Hepatocyte (in vitro differentiated cells): ENCODE measurements around the gene DCAF15. TPM values are rescaled to one million over a fixed set of nuclear protein-coding genes. Genes with fewer than 3 reads are reported as not detected.

Experiments used
- DNase-seq: peaks from one replicate; pipeline ENCODE4 v3.0.0-alpha.2; 2016; ENCODE audit warnings: low spot score
- H2AFZ ChIP-seq: fragments of 200-600 bp; sonication (generic); 2 replicates; pipeline ENCODE4 v1.6.0; 2016; ENCODE audit warnings: antibody characterized with exemption, mild to moderate bottlenecking
- H3K27ac ChIP-seq: fragments of 200-600 bp; sonication (generic); 2 replicates; pipeline ENCODE4 v1.5.1; 2016; ENCODE audit warnings: mild to moderate bottlenecking
- H3K27me3 ChIP-seq: fragments of 200-600 bp; sonication (generic); 2 replicates; pipeline ENCODE4 v1.6.1; 2016
- H3K36me3 ChIP-seq: fragments of 200-600 bp; sonication (generic); replicated peaks from 2 replicates; pipeline ENCODE4 v1.5.1; 2016; ENCODE audit warnings: low read depth; ENCODE audit not compliant: insufficient read depth
- H3K4me1 ChIP-seq: fragments of 200-600 bp; sonication (generic); 2 replicates; pipeline ENCODE4 v1.5.1; 2016; ENCODE audit warnings: mild to moderate bottlenecking, moderate library complexity; ENCODE audit not compliant: insufficient read depth
- H3K4me2 ChIP-seq: fragments of 200-600 bp; sonication (generic); 2 replicates; pipeline ENCODE4 v1.6.0; 2016
- H3K4me3 ChIP-seq: fragments of 200-600 bp; sonication (generic); 2 replicates; pipeline ENCODE4 v1.5.1; 2016; ENCODE audit warnings: mild to moderate bottlenecking
- H3K79me2 ChIP-seq: fragments of 200-600 bp; sonication (generic); 2 replicates; pipeline ENCODE4 v1.6.0; 2017; ENCODE audit warnings: mild to moderate bottlenecking
- H3K9me2 ChIP-seq: fragments of 200-600 bp; sonication (generic); replicated peaks from 2 replicates; pipeline ENCODE4 v1.6.0; 2017; ENCODE audit warnings: mild to moderate bottlenecking; ENCODE audit not compliant: insufficient read depth
- H3K9me3 ChIP-seq: fragments of 200-600 bp; sonication (generic); 2 replicates; pipeline ENCODE4 v1.5.1; 2016; ENCODE audit warnings: low read depth, mild to moderate bottlenecking
- H4K20me1 ChIP-seq: fragments of 200-600 bp; sonication (generic); 2 replicates; pipeline ENCODE4 v1.6.0; 2016; ENCODE audit warnings: mild to moderate bottlenecking; ENCODE audit not compliant: insufficient read depth, poor library complexity, severe bottlenecking
- CTCF ChIP-seq: fragments of 200-600 bp; sonication (generic); IDR thresholded peaks from 2 replicates; pipeline ENCODE4 v1.5.1; 2016; ENCODE audit warnings: antibody characterized with exemption, mild to moderate bottlenecking; ENCODE audit not compliant: poor library complexity
- EZH2 ChIP-seq: fragments of 200-600 bp; sonication (generic); IDR thresholded peaks from 2 replicates; pipeline ENCODE4 v1.6.1; 2016; ENCODE audit warnings: antibody characterized with exemption, mild to moderate bottlenecking, borderline replicate concordance
- EZH2phosphoT487 ChIP-seq: fragments of 200-600 bp; sonication (generic); IDR thresholded peaks from one replicate; pipeline ENCODE4 v1.6.1; 2018; ENCODE audit warnings: antibody characterized with exemption, mild to moderate bottlenecking, low read depth, moderate library complexity; ENCODE audit not compliant: unreplicated experiment, severe bottlenecking
- WGBS: methylation state at CpG from one replicate; pipeline ENCODE4 v1.1.6; 2016; ENCODE audit warnings: low lambda C conversion rate; ENCODE audit errors: missing lambda C conversion rate; 5-methylcytosine and 5-hydroxymethylcytosine counted together
- polyA plus RNA-seq: library from polyadenylated mRNA; unstranded; fragments of >200 nt; fragmentation: Nextera tagmentation; extraction: Ambion mirVana; gene quantifications from 2 replicates; pipeline ENCODE4 v1.2.1, GENCODE V29; 2016
- total RNA-seq: library from RNA; depleted of rRNA; stranded (reverse); fragments of >200 nt; gene quantifications from 2 replicates; pipeline ENCODE4 v1.2.3, GENCODE V29; 2014

DCAF15 gene
- total and polyA plus RNA-seq, 2 experiments from 2014 or later = 13.4 to 16.4 TPM

GRCh38 chr19:14004619-14005348, 52.5 kb downstream of the DCAF15 start:
- DNase-seq = peak; percentile 36
- 70% methylated on average over 14 of the region's 14 CpGs for WGBS

GRCh38 chr19:14005349-14006084, 53.2 kb downstream of the DCAF15 start:
- no peaks in the 10 kb centered on the region for H3K9me2 ChIP-seq
- 45% methylated on average over 8 of the region's 50 CpGs for WGBS
- H3K27me3 ChIP-seq = no peaks in the 10 kb centered on the region
- no peaks in the 10 kb centered on the region for H3K9me3 ChIP-seq
- H3K4me3 ChIP-seq = peak overlapping the region; percentile 64
- no peaks in the 10 kb centered on the region for H3K4me1 ChIP-seq
- H3K4me2 ChIP-seq = peak overlapping the region; percentile 70
- H3K27ac ChIP-seq = peak overlapping the region; percentile 97
- H4K20me1 ChIP-seq = no peaks in the 10 kb centered on the region
- no peak for TF ChIP-seq CTCF
- no peak for TF ChIP-seq EZH2phosphoT487
- no peak for TF ChIP-seq EZH2
- H3K36me3 ChIP-seq = no peaks in the 10 kb centered on the region
- peak overlapping the region; percentile 23 for H2AFZ ChIP-seq
- DNase-seq = peak; percentile 95
- H3K79me2 ChIP-seq = peaks cover 23% of the 10 kb centered on the region

More at GRCh38 chr19:14004619-14005348, 52.5 kb downstream of the DCAF15 start:
- Histone ChIP-seq H4K20me1 (no peaks in the 10 kb centered on the region), H3K9me2 (no peaks in the 10 kb centered on the region), H3K79me2 (peaks cover 30% of the 10 kb centered on the region), H2AFZ (no peak overlapping the region), H3K4me1 (no peaks in the 10 kb centered on the region), H3K9me3 (no peaks in the 10 kb centered on the region), H3K27ac (peak overlapping the region; percentile 97), H3K4me2 (peak overlapping the region; percentile 70), H3K36me3 (no peaks in the 10 kb centered on the region), H3K27me3 (no peaks in the 10 kb centered on the region), H3K4me3 (no peak overlapping the region)
- TF ChIP-seq EZH2 (no peak), CTCF (no peak), EZH2phosphoT487 (no peak)

GRCh38 chr19:14006085-14006765, 53.9 kb downstream of the DCAF15 start, which contains the start of gene RFX1:
RFX1 (minus strand) TSS chr19:14006320; CDS start chr19:13993843, 12,477 bp downstream.
- no peaks in the 10 kb centered on the region for H3K36me3 ChIP-seq
- peak within 1 kb of the TSS; percentile 64 for H3K4me3 ChIP-seq
- WGBS = 2% methylated on average over 55 of the region's 58 CpGs
- no peak for TF ChIP-seq EZH2phosphoT487
- TF ChIP-seq CTCF = no peak
- TF ChIP-seq EZH2 = no peak
- H3K4me2 ChIP-seq = peak within 1 kb of the TSS; percentile 85
- H3K79me2 ChIP-seq = peaks cover 16% of the 10 kb centered on the region
- no peaks in the 10 kb centered on the region for H3K9me3 ChIP-seq
- H3K9me2 ChIP-seq = no peaks in the 10 kb centered on the region
- H3K4me1 ChIP-seq = no peaks in the 10 kb centered on the region
- H3K27ac ChIP-seq = peak within 1 kb of the TSS; percentile 97
- peak within 1 kb of the TSS; percentile 94 for H2AFZ ChIP-seq
- peak; percentile 99 for DNase-seq
- H4K20me1 ChIP-seq = no peaks in the 10 kb centered on the region
- no peaks in the 10 kb centered on the region for H3K27me3 ChIP-seq
